ENCODE data around the gene HYDIN. TPM values are rescaled to one million over a fixed set of nuclear protein-coding genes. Genes with fewer than 3 reads are reported as not detected.

Gene HYDIN
- total RNA-seq, 1 donor from 2014 or later, result 2.7 TPM

DNA sequence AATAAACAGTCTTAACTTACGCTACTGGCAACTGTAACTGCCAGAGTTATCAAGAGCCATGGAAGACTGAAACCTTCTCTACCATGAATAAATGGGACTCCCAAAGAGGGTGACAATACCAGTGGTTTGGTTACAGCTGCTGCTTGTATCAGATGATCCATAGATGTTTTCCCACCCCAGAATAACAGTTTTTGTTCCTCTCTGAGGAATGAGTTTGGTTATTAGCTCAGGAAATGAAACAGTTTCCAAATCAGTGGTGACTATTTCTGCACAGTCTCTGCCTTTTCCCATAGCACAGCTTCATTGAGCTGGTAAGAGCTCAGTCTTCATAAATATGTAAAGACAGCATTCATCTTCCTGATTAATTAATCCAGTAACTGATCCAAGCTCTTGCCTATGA, 14.0 kb upstream of the HYDIN start:
- no peak for DNase-seq
- H3K27ac ChIP-seq, result no peak overlapping the region
- no peaks in the 10 kb centered on the region for H3K4me1 ChIP-seq
- H3K9me3 ChIP-seq, result no peaks in the 10 kb centered on the region
- TF ChIP-seq, protein P1, sequence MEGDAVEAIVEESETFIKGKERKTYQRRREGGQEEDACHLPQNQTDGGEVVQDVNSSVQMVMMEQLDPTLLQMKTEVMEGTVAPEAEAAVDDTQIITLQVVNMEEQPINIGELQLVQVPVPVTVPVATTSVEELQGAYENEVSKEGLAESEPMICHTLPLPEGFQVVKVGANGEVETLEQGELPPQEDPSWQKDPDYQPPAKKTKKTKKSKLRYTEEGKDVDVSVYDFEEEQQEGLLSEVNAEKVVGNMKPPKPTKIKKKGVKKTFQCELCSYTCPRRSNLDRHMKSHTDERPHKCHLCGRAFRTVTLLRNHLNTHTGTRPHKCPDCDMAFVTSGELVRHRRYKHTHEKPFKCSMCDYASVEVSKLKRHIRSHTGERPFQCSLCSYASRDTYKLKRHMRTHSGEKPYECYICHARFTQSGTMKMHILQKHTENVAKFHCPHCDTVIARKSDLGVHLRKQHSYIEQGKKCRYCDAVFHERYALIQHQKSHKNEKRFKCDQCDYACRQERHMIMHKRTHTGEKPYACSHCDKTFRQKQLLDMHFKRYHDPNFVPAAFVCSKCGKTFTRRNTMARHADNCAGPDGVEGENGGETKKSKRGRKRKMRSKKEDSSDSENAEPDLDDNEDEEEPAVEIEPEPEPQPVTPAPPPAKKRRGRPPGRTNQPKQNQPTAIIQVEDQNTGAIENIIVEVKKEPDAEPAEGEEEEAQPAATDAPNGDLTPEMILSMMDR (IDR thresholded peaks at IDR 0.05), result no peak
- no peaks in the 10 kb centered on the region for H3K27me3 ChIP-seq
- no peaks in the 10 kb centered on the region for H3K36me3 ChIP-seq
- intact Hi-C loops (cut with DNase I), result no loop called here
- H3K4me3 ChIP-seq, result no peak overlapping the region
- no peak for ATAC-seq

DNA sequence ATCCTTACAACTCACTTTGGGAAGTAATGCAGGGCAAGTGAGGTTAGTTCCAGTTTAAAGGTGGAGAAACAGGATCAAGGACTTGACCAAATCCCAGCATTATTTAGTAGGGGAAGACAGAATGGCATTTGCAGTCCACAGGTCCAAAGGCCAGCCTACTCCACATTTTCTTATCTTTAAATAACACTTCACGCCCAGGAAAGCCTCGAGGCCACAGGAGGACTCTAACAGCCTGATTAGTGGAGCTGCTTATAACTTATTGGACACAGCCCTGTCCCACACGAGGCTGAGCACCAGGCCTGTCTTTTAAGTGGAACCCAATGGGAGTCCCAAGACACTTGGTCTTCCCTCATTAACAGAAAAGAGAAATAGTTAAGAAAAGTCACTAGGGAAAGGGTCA, 12.1 kb upstream of the HYDIN start:
- DNase-seq (no peak), ATAC-seq (no peak)
- no peaks in the 10 kb centered on the region for H3K27me3 ChIP-seq
- intact Hi-C loops (cut with DNase I), result no loop called here
- no peaks in the 10 kb centered on the region for H3K4me1 ChIP-seq
- TF ChIP-seq, protein P1 (IDR thresholded peaks at IDR 0.05), result no peak
- no peak overlapping the region for H3K4me3 ChIP-seq
- no peak overlapping the region for H3K27ac ChIP-seq
- H3K36me3 ChIP-seq, result no peaks in the 10 kb centered on the region
- H3K9me3 ChIP-seq, result no peaks in the 10 kb centered on the region

DNA sequence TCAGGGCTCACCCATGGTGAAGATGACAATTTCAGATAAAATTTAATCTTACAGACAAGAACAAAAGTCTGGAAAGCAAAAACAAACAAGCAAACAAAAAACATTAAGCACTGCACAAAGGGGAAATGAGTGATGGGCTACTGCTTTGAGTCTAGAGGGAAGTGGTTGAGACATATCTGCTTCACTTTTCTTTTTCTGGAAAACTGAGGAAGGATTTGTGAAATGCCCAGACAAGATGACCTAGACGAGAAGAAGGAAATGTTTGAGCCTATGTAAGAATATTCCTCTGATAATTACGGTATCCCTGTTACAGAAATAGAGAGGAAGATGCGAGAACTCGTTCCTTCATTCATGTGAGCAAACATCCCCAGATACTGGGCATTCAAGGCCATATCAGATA, 11.5 kb upstream of the HYDIN start:
- no peaks in the 10 kb centered on the region for H3K27me3 ChIP-seq
- H3K27ac ChIP-seq, result no peak overlapping the region
- intact Hi-C loops (cut with DNase I), result no loop called here
- ATAC-seq (no peak), DNase-seq (no peak)
- TF ChIP-seq, protein P1 (IDR thresholded peaks at IDR 0.05), result no peak
- H3K36me3 ChIP-seq, result no peaks in the 10 kb centered on the region
- H3K4me1 ChIP-seq, result no peaks in the 10 kb centered on the region
- H3K4me3 ChIP-seq, result no peak overlapping the region
- H3K9me3 ChIP-seq, result no peaks in the 10 kb centered on the region

GRCh38 chr16:71229344-71229743, 1.2 kb downstream of the HYDIN start:
- DNase-seq, result no peak
- intact Hi-C loops (cut with DNase I), result no loop called here
- H3K27ac ChIP-seq, result no peak overlapping the region
- H3K4me3 ChIP-seq, result no peak overlapping the region
- no peaks in the 10 kb centered on the region for H3K4me1 ChIP-seq
- H3K27me3 ChIP-seq, result peaks cover 16% of the 10 kb centered on the region
- ATAC-seq, result no peak
- peaks cover 6% of the 10 kb centered on the region for H3K9me3 ChIP-seq
- H3K36me3 ChIP-seq, result no peaks in the 10 kb centered on the region
- TF ChIP-seq, protein P1 (IDR thresholded peaks at IDR 0.05), result no peak

DNA sequence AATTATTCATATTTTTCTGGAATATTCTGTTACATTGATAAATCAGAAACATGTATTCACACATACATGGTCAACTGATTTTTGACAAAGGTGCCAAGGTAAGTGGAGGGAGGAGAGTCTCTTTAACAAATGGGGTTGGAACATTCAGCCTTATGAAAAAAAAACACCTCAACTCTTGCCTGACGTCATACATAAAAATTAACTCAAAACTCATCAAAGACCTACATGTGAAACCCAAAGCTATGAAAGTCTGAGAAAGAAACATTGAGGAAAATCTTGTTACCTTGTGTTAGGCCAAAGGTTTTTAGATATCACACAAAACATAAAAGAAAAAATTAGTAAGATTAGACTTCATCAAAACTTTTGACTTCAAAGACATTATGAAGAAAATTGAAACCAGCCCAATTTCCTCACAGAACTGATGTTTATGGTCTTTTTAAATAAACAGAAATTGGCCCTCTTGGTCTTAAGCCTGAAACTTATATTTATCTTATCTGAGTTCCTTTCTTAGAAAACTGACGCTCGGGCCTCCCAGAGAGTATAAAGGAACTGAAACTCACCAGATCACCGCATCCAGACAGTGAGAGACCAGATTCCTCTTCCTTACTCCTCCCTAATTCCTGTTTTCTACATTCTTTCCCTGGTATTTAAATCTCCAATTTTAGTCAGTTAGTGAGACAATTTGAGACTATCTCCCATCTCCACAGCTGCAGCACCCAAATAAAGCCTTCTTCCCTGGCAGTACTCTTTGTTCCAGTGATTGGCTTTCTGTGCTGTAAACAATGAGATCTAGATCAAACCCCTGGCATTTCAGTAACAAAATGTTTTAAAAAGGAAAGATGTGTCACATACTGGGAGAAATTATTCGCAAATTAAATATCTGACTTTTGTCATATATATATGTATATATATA, 4.0 kb downstream of the HYDIN start:
- Histone ChIP-seq H3K9me3 (peaks cover 6% of the 10 kb centered on the region), H3K27ac (no peak overlapping the region), H3K4me3 (no peak overlapping the region), H3K4me1 (no peaks in the 10 kb centered on the region), H3K27me3 (peaks cover 16% of the 10 kb centered on the region), H3K36me3 (no peaks in the 10 kb centered on the region)
- DNase-seq (no peak), ATAC-seq (no peak)
- TF ChIP-seq, protein P1 (IDR thresholded peaks at IDR 0.05), result no peak
- intact Hi-C loops (cut with DNase I), result no loop called here

All from upper lobe of right lung (tissue), 1 donor.